Raji (cell line): ENCODE results near the gene ADAMTS3.

ENCODE experiments used
- POLR2A ChIP-seq: IDR thresholded peaks from 2 replicates; pipeline ENCODE4 v1.6.1; 2011; ENCODE audit warnings: low read depth, low read length, control low read depth; ENCODE audit not compliant: insufficient read depth

ADAMTS3 gene

GRCh38 chr4:72365016-72365415 lies 204.0 kb downstream of the ADAMTS3 start:
- TF ChIP-seq POLR2A, result no peak

- no peak for TF ChIP-seq POLR2A
Measured at GRCh38 chr4:72360075-72360474, 208.9 kb downstream of the ADAMTS3 start.

- no peak for TF ChIP-seq POLR2A
Measured at GRCh38 chr4:72358483-72358882, 210.5 kb downstream of the ADAMTS3 start.

GRCh38 chr4:72357908-72358307 lies 211.1 kb downstream of the ADAMTS3 start:
- no peak for TF ChIP-seq POLR2A

- TF ChIP-seq POLR2A, result no peak
Measured at GRCh38 chr4:72352711-72353110, 216.3 kb downstream of the ADAMTS3 start.

GRCh38 chr4:72351521-72351920 lies 217.5 kb downstream of the ADAMTS3 start:
- no peak for TF ChIP-seq POLR2A

- TF ChIP-seq POLR2A, result no peak
Measured at GRCh38 chr4:72348701-72349100, 220.3 kb downstream of the ADAMTS3 start.

GRCh38 chr4:72344418-72344817 lies 224.6 kb downstream of the ADAMTS3 start:
- no peak for TF ChIP-seq POLR2A

- no peak for TF ChIP-seq POLR2A
Measured at GRCh38 chr4:72341432-72341820, 227.6 kb downstream of the ADAMTS3 start.

- no peak for TF ChIP-seq POLR2A
Measured at GRCh38 chr4:72340803-72341431, 228.1 kb downstream of the ADAMTS3 start.

- TF ChIP-seq POLR2A, result no peak
Measured at GRCh38 chr4:72338060-72338459, 231.0 kb downstream of the ADAMTS3 start.

- no peak for TF ChIP-seq POLR2A
Measured at GRCh38 chr4:72330381-72330780, 238.6 kb downstream of the ADAMTS3 start.

- no peak for TF ChIP-seq POLR2A
Measured at GRCh38 chr4:72326692-72327632, 242.1 kb downstream of the ADAMTS3 start.

GRCh38 chr4:72325215-72325614 lies 243.8 kb downstream of the ADAMTS3 start:
- TF ChIP-seq POLR2A, result no peak

- no peak for TF ChIP-seq POLR2A
Measured at GRCh38 chr4:72323227-72323626, 245.8 kb downstream of the ADAMTS3 start.

- no peak for TF ChIP-seq POLR2A
Measured at GRCh38 chr4:72320223-72320948, 248.6 kb downstream of the ADAMTS3 start.

GRCh38 chr4:72319601-72320021 lies 249.4 kb downstream of the ADAMTS3 start:
- no peak for TF ChIP-seq POLR2A
